Activated CD4-positive, alpha-beta T cell treated with anti-CD3 and anti-CD28 coated beads, Interleukin-2, Interleukin-4, amounts not matched to agents 100 ng/mL and 50 ng/mL, durations not matched to agents 16 hours and 8 hours (primary cell): ENCODE measurements around the gene TLX2.
A peak's percentile ranks its signal among the peaks of the same experiment; 100 is the strongest.

Experiments used
- DNase-seq: peaks from one replicate; pipeline ENCODE4 v3.0.0-alpha.2; 2020; ENCODE audit warnings: low spot score

Gene TLX2

GRCh38 chr2:74531666-74532065 lies 17.4 kb downstream of the TLX2 start:
- no peak for DNase-seq

GRCh38 chr2:74532222-74532621 lies 18.0 kb downstream of the TLX2 start:
- DNase-seq = peak; percentile 38

GRCh38 chr2:74533464-74533863 lies 19.2 kb downstream of the TLX2 start:
- no peak for DNase-seq

GRCh38 chr2:74534411-74534810 lies 20.2 kb downstream of the TLX2 start:
- DNase-seq = no peak

GRCh38 chr2:74535440-74535965 lies 21.3 kb downstream of the TLX2 start:
- no peak for DNase-seq

GRCh38 chr2:74536166-74536950 lies 22.1 kb downstream of the TLX2 start:
- no peak for DNase-seq

DNA sequence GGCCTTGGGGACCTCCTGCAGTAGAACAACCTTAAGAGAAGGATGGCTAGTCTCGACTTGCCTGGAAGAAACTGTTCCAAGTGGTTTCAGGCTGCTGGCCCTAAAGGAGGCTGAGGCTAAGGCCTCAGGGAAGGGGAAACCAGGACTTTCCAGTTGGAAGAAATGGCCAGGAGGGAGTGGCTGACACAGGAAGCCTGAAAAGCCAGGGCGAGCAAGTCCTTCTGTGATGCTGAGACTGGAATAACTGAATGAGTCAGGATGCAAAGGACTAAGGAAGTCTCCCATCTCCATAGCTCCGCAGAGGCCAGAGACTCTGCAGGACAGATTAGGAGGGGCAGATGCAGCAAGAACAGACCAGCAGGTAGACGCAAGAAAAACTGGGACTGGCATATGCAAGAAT lies 22.9 kb downstream of the TLX2 start:
- DNase-seq = no peak

GRCh38 chr2:74538881-74539339 lies 24.7 kb downstream of the TLX2 start:
- DNase-seq = no peak

DNA sequence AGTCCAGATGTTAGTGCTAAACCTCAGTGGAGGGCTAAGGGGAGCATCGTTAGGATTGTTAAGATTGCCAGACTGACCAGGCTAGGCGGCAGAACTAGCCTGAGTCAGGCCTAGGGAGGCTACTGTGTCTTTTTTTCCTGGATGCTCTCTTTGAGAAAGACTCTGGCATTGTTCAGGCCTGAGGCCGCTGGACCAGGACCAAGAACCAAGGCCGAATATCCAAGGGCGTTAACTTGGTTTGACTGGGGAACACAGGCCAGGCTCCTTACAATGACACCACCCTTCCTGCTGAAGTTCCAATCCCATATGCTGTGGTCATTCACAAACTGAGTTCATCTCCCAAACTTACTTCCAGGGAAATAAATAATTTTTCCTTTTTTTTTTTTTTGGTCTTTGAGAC lies 26.0 kb downstream of the TLX2 start:
- DNase-seq = no peak

GRCh38 chr2:74542978-74543377 lies 28.7 kb downstream of the TLX2 start:
- no peak for DNase-seq

GRCh38 chr2:74544634-74545033 lies 30.4 kb downstream of the TLX2 start:
- no peak for DNase-seq

- DNase-seq = no peak
These were observed 31.8 kb downstream of the TLX2 start for GRCh38 chr2:74546004-74546403.

- DNase-seq = no peak
These were observed 34.1 kb downstream of the TLX2 start for GRCh38 chr2:74548285-74548899.

GRCh38 chr2:74548900-74549826 lies 34.9 kb downstream of the TLX2 start:
- DNase-seq = no peak

DNA sequence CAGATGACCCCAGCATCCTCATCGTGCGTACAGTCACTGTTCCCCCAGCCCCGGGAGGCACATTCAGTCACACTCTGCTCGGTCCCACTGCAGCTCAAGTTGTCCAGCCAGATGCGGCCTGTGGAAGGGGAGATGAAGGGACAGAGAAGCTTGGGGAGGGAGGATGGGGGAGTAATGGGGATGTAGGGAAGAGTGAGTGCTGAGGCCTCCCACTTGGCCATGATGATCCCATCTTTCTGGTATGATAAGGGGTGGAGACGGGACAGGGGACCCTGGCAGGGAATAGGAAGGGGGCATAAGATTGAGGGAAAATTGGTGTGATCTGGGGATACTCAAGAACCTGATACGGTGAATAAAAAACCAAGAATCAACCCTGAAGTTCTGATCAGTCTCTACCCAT lies 36.0 kb downstream of the TLX2 start:
- DNase-seq = no peak

DNA sequence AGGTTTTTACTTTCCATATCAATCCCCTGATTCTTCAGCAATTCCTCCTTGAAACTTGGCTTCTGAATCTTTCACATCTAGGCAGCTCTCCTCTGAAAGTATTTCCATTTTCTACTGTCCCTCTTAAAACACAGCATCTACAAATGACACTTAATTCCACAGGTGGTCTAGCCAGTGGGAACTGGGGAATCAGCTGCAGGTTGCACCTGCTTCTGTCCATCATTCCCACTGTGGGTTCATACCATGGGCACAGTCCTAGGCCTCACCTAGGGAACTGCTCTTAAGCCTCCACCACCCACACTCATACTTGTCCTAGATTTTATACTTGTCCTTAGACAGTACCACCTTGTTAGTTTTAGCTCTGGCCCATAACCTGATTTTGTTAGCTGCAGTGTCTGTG lies 37.3 kb downstream of the TLX2 start:
- no peak for DNase-seq

DNA sequence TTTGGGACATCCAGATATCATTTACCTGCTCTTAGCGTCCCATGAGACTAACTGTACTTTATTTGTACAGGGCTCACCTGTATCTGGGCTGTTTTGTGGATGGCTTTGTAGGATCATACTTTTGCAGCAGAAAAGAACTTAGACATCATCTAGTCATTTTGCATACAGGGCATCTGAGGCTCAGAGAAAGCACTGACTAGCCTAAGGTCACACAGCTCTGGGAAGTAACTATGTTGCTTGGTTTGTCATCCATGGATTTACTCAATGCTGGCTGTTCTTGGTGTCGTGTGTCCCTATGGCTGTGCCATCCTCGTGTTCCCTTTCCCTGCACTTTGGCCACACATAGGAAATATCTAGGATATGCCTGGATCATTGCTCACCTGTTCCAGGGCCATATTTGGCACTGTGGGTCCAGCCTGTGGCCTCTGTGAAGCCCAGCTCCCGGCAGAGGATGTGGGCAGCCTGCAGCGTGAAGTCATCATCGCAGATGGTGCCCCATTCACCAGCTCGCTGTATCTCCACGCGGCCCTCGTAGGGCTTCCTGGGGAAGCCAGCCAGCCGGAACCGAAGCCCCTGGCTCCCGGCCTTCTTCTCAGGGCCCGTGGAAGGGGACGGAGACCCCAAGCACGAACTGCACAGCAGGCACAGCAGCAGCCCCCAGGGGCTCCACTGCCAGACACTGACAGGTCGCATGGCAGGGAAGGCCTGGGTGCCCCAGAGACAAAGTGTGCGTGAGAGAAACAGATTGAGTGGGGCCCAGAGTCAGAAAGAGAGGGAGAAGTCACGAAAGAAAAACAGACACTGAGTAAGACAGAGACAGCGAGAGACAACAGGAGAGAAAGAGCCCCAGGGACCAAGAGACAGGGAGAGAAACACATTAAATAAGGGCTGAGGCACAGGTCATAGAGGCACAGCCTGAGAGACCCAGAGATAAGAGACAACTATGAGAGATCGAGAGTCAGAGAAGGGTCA lies 38.0 kb downstream of the TLX2 start:
- no peak for DNase-seq

GRCh38 chr2:74552914-74553811 lies 38.9 kb downstream of the TLX2 start:
- no peak for DNase-seq

DNA sequence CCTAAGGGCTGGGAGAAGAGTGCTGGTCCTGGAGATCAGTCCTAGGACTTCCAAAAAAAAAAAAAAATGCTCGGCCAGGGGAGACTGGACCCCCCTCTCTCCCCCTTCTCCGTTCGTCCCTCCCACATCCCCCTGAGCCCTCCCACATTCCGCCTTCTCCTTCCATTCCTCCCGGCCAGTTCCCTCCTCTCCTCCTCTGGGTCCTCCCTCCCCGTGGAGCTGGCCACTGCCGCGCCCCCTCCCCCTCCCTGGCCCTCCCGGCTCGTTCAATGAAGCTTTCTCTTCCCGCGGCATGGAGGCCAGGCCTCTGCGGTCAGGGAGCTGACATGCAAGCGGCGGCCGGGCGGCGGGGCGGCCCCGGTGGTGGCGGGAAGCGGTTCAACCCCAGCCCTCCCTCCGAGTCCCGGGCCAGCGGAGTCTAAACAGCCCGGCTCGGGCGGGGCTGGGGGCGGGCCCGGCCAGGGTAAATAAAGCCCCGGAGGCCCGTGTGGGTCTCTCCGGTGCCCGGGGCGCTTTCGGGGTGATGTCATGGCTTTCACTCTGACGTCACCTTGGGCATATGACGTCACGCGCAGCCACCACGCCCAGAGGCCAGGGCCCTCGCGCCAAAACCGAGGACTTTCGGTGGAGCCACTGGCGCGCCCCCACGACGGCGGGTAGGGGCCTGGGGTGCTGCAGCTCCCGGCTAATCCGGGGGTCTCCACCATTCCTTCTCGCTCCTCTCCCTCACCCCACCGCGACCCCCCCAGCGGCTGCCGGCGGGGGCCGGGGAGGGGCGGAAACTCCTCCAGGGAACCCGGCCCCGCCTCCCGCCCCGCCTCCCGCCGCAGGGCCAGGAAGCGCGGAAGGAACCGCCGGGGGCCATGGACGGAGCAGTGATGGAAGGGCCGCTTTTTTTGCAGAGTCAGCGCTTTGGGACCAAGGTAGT lies 39.9 kb downstream of the TLX2 start, which contains the start of the genes DOK1 and LOXL3:
Gene DOK1 (plus strand): TSS at position 829 of the 928 bp plus-strand sequence. CDS start 35 bp downstream, at position 864.
Gene LOXL3 (minus strand): TSS at position 51 of the 928 bp plus-strand sequence. CDS start 1,308 bp downstream, outside the sequence.
- DNase-seq = peak; percentile 86
